GM20000 (cell line): Measurements from ENCODE around the gene ZNF705A.
A peak's percentile ranks its signal among the peaks of the same experiment; 100 is the strongest.
"Not testable (repeated sequence)": the region's sequence is repeated elsewhere in the genome, so short reads cannot be mapped to it uniquely, and the experiment has no call there.

Experiments
- DNase-seq: peaks from one replicate; pipeline ENCODE4 v3.0.0; 2012; ENCODE audit warnings: low spot score
- CTCF ChIP-seq: IDR thresholded peaks from 2 replicates; pipeline ENCODE4 v1.5.1; 2012; ENCODE audit warnings: mild to moderate bottlenecking, control low read depth; ENCODE audit errors: extremely low read depth, missing control alignments

Gene ZNF705A

GRCh38 chr12:8156845-8157244 is at the start of gene ZNF705A:
TSS of gene ZNF705A (plus strand) at chr12:8157015. CDS start at chr12:8172626, 15,611 bp downstream.
- no peak for TF ChIP-seq CTCF
- DNase-seq = no peak

GRCh38 chr12:8108808-8109398 is 47.9 kb upstream of the ZNF705A start:
- TF ChIP-seq CTCF = peak; percentile 94
- peak; percentile 69 for DNase-seq

GRCh38 chr12:8113117-8113516 is 43.7 kb upstream of the ZNF705A start:
- not testable (repeated sequence) for DNase-seq

- TF ChIP-seq CTCF = no peak
These were observed 36.6 kb upstream of the ZNF705A start for GRCh38 chr12:8120072-8120713.

GRCh38 chr12:8123124-8123912 is 33.5 kb upstream of the ZNF705A start, which contains the start of gene CLEC4A:
TSS of gene CLEC4A (plus strand) at chr12:8123617. CDS start at chr12:8123879, 262 bp downstream.
- DNase-seq = no peak
- no peak for TF ChIP-seq CTCF

More at GRCh38 chr12:8120072-8120713, 36.6 kb upstream of the ZNF705A start:
- no peak for DNase-seq

- no peak for TF ChIP-seq CTCF
- no peak for DNase-seq
These were observed 29.7 kb upstream of the ZNF705A start for GRCh38 chr12:8127138-8127537.

GRCh38 chr12:8133636-8134397 is 23.0 kb upstream of the ZNF705A start:
- not testable (repeated sequence) for DNase-seq

GRCh38 chr12:8134398-8134930 is 22.4 kb upstream of the ZNF705A start:
- DNase-seq = not testable (repeated sequence)

GRCh38 chr12:8141647-8142046 is 15.2 kb upstream of the ZNF705A start:
- not testable (repeated sequence) for DNase-seq
